Measurements from ENCODE around the gene CREB5. TPM values are rescaled to one million over a fixed set of nuclear protein-coding genes. Genes with fewer than 3 reads are reported as not detected.

The CREB5 gene
- total and polyA plus RNA-seq, 2 donors from 2014 or later = 3.4 to 27.2 TPM

DNA sequence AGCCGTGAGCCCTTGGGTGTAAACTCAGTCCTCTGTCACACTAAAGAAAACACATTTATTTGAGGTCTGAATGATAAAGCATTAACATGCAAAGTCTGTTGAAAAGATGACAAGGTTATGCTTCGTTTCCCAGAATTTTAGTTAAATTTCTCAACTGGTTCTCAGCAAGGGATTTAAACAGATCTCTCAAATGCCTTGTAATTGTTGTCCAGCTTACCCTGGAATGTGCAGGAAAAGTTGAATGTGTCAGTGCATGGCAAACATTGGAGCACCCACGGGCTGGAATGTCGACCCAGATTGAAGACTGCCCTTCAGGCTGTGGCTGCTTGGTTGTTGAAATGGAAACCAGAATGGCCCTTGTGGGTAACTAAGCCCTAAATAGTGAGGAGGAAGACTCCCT lies 354.0 kb downstream of the CREB5 start:
- FAIRE-seq = no peak
- intact Hi-C loops (cut with DNase I) = no loop called here

DNA sequence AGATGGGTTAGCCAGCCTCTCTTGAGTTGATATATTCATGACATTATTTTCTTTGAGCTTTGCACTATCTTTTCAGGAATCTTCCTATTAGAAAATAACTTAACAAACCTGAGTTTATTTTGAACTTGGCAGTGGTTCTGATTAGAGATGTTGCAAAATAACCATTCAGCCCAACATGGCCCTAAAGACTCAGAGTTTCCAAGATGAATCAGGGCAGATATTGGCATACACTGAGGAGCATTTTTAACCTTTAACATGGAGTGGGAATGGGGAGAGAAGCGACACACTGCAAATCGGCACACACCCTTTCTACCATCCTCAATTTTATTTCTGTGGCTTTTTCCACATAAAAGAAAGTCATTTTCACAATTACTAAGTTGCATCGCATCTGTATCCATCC lies 355.0 kb downstream of the CREB5 start:
- no peak for DNase-seq
- Histone ChIP-seq H3K4me3 (ENCODE audit: low read length in 3 of 3) (no peak overlapping the region), H3K27ac (ENCODE audit: low read depth in 2 of 2, low read length in 2 of 2) (no peak overlapping the region), H3K9me3 (ENCODE audit: control insufficient read depth in 2 of 3, insufficient read depth in 1 of 3, low read length in 3 of 3) (no peaks in the 10 kb centered on the region), H3K4me1 (ENCODE audit: control insufficient read depth in 2 of 3, insufficient read depth in 2 of 3, low read depth in 1 of 3, low read length in 3 of 3) (no peaks in the 10 kb centered on the region), H3K36me3 (ENCODE audit: control insufficient read depth in 2 of 3, insufficient read depth in 3 of 3, low read length in 3 of 3) (no peaks in the 10 kb centered on the region), H3K27me3 (ENCODE audit: control insufficient read depth, insufficient read depth, low read length) (no peaks in the 10 kb centered on the region), H3K9ac (ENCODE audit: low read length in 3 of 3) (no peak overlapping the region)
- no peak for FAIRE-seq
- intact Hi-C loops (cut with DNase I) = no loop called here
- TF ChIP-seq, protein P1, sequence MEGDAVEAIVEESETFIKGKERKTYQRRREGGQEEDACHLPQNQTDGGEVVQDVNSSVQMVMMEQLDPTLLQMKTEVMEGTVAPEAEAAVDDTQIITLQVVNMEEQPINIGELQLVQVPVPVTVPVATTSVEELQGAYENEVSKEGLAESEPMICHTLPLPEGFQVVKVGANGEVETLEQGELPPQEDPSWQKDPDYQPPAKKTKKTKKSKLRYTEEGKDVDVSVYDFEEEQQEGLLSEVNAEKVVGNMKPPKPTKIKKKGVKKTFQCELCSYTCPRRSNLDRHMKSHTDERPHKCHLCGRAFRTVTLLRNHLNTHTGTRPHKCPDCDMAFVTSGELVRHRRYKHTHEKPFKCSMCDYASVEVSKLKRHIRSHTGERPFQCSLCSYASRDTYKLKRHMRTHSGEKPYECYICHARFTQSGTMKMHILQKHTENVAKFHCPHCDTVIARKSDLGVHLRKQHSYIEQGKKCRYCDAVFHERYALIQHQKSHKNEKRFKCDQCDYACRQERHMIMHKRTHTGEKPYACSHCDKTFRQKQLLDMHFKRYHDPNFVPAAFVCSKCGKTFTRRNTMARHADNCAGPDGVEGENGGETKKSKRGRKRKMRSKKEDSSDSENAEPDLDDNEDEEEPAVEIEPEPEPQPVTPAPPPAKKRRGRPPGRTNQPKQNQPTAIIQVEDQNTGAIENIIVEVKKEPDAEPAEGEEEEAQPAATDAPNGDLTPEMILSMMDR (IDR thresholded peaks at IDR 0.05; ENCODE audit: borderline replicate concordance, extremely low read depth, insufficient read depth) = no peak

More for the DNA sequence above, 354.0 kb downstream of the CREB5 start:
- H3K9me3 ChIP-seq (ENCODE audit: control insufficient read depth in 2 of 3, insufficient read depth in 1 of 3, low read length in 3 of 3) = no peaks in the 10 kb centered on the region
- no peaks in the 10 kb centered on the region for H3K27me3 ChIP-seq (ENCODE audit: control insufficient read depth, insufficient read depth, low read length)
- TF ChIP-seq, protein P1 (IDR thresholded peaks at IDR 0.05; ENCODE audit: borderline replicate concordance, extremely low read depth, insufficient read depth) = no peak
- no peak overlapping the region for H3K27ac ChIP-seq (ENCODE audit: low read depth in 2 of 2, low read length in 2 of 2)
- no peaks in the 10 kb centered on the region for H3K4me1 ChIP-seq (ENCODE audit: control insufficient read depth in 2 of 3, insufficient read depth in 2 of 3, low read depth in 1 of 3, low read length in 3 of 3)
- no peaks in the 10 kb centered on the region for H3K36me3 ChIP-seq (ENCODE audit: control insufficient read depth in 2 of 3, insufficient read depth in 3 of 3, low read length in 3 of 3)
- no peak for DNase-seq
- no peak overlapping the region for H3K4me3 ChIP-seq (ENCODE audit: low read length in 3 of 3)
- H3K9ac ChIP-seq (ENCODE audit: low read length in 3 of 3) = no peak overlapping the region

GRCh38 chr7:28768577-28769147 lies 356.3 kb downstream of the CREB5 start:
- Histone ChIP-seq H3K27me3 (ENCODE audit: control insufficient read depth, insufficient read depth, low read length) (no peaks in the 10 kb centered on the region), H3K36me3 (ENCODE audit: control insufficient read depth in 2 of 3, insufficient read depth in 3 of 3, low read length in 3 of 3) (no peaks in the 10 kb centered on the region), H3K9me3 (ENCODE audit: control insufficient read depth in 2 of 3, insufficient read depth in 1 of 3, low read length in 3 of 3) (no peaks in the 10 kb centered on the region), H3K4me1 (ENCODE audit: control insufficient read depth in 2 of 3, insufficient read depth in 2 of 3, low read depth in 1 of 3, low read length in 3 of 3) (no peaks in the 10 kb centered on the region), H3K4me3 (ENCODE audit: low read length in 3 of 3) (no peak overlapping the region), H3K27ac (ENCODE audit: low read depth in 2 of 2, low read length in 2 of 2) (no peak overlapping the region), H3K9ac (ENCODE audit: low read length in 3 of 3) (no peak overlapping the region)
- TF ChIP-seq, protein P1 (IDR thresholded peaks at IDR 0.05; ENCODE audit: borderline replicate concordance, extremely low read depth, insufficient read depth) = no peak
- DNase-seq (no peak), FAIRE-seq (no peak)
- intact Hi-C loops (cut with DNase I) = no loop called here
